Fibroblast of mammary gland (primary cell): Measurements from ENCODE around the gene MTF1.

Experiments used
- DNase-seq: peaks from one replicate; pipeline ENCODE4 v3.0.0-alpha.2; 2010; ENCODE audit warnings: low read depth
- H3K4me3 ChIP-seq: 2 replicates; pipeline ENCODE4 v1.5.1; 2011; ENCODE audit warnings: low read depth, mild to moderate bottlenecking, low read length, moderate library complexity; ENCODE audit not compliant: control insufficient read depth
- CTCF ChIP-seq: conservative IDR thresholded peaks from 2 replicates; pipeline ENCODE4 v1.5.1; 2011; ENCODE audit warnings: low read depth, low read length, inconsistent platforms; ENCODE audit not compliant: control insufficient read depth, insufficient read depth

MTF1 gene

GRCh38 chr1:37825506-37825905 is 33.9 kb downstream of the MTF1 start:
- TF ChIP-seq CTCF: no peak
- no peak for DNase-seq

GRCh38 chr1:37824001-37824400 is 35.4 kb downstream of the MTF1 start:
- no peak for TF ChIP-seq CTCF
- no peak for DNase-seq
- H3K4me3 ChIP-seq: no peak overlapping the region

More at GRCh38 chr1:37825506-37825905, 33.9 kb downstream of the MTF1 start:
- H3K4me3 ChIP-seq: no peak overlapping the region

GRCh38 chr1:37822906-37823815 is 36.2 kb downstream of the MTF1 start:
- no peak for TF ChIP-seq CTCF
- no peak overlapping the region for H3K4me3 ChIP-seq
- DNase-seq: peak; percentile 51

GRCh38 chr1:37821481-37821880 is 37.9 kb downstream of the MTF1 start:
- H3K4me3 ChIP-seq: no peak overlapping the region
- DNase-seq: no peak
- no peak for TF ChIP-seq CTCF

GRCh38 chr1:37817481-37817880 is 41.9 kb downstream of the MTF1 start:
- peak; percentile 53 for DNase-seq
- no peak overlapping the region for H3K4me3 ChIP-seq
- no peak for TF ChIP-seq CTCF

GRCh38 chr1:37814252-37814651 is 45.1 kb downstream of the MTF1 start:
- no peak overlapping the region for H3K4me3 ChIP-seq
- TF ChIP-seq CTCF: no peak
- peak; percentile 64 for DNase-seq
